Measurements from ENCODE around the gene TRIM52. TPM values are rescaled to one million over a fixed set of nuclear protein-coding genes. Genes with fewer than 3 reads are reported as not detected.

The TRIM52 gene
- total and polyA plus RNA-seq, 2 of the 13 experiments (the other 11 are each of a cell fraction or from before 2014, with no cell fraction given) = 7.2 to 11.6 TPM

DNA sequence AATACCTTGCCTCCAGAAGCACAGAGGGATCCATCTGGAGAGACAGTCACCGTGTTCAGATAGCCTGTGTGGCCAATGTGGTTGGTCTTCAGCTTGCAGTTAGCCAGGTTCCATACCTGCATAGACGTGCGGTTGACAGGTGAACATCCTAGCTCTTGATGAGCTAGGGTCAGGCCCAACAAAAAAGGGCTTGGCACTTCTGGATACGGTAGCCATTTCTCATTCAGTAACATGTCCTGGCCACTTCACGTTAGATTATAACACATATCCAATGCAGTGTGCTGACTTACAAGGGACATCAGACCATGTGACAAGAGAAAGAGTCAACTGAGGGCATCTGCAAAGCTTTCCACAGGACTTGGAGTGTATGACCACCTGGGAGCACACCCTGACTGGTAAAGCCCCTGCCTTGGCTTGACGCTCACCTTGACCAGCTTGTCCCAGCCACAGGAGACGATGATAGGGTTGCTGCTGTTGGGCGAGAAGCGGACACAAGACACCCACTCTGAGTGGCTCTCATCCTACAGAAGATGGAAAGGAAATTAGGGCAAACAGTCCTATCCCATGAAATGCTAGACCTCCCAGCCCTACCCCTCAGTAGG is 21.8 kb downstream of the TRIM52 start (continued):
- TF ChIP-seq DR1 (CRISPR knock-in tag; IDR thresholded peaks at IDR 0.05) = no peak
- TF ChIP-seq ZNF225 (CRISPR knock-in tag; IDR thresholded peaks at IDR 0.05) = no peak
- no peak for TF ChIP-seq ZNF720 (CRISPR knock-in tag; IDR thresholded peaks at IDR 0.05)
- TF ChIP-seq DPF2 (CRISPR knock-in tag; IDR thresholded peaks at IDR 0.05; ENCODE audit: borderline replicate concordance, low read depth) = no peak
- TF ChIP-seq HMG20B (CRISPR knock-in tag; conservative IDR thresholded peaks at IDR 0.05) = no peak
- TF ChIP-seq, protein P1, sequence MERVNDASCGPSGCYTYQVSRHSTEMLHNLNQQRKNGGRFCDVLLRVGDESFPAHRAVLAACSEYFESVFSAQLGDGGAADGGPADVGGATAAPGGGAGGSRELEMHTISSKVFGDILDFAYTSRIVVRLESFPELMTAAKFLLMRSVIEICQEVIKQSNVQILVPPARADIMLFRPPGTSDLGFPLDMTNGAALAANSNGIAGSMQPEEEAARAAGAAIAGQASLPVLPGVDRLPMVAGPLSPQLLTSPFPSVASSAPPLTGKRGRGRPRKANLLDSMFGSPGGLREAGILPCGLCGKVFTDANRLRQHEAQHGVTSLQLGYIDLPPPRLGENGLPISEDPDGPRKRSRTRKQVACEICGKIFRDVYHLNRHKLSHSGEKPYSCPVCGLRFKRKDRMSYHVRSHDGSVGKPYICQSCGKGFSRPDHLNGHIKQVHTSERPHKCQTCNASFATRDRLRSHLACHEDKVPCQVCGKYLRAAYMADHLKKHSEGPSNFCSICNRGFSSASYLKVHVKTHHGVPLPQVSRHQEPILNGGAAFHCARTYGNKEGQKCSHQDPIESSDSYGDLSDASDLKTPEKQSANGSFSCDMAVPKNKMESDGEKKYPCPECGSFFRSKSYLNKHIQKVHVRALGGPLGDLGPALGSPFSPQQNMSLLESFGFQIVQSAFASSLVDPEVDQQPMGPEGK (CRISPR knock-in tag; IDR thresholded peaks at IDR 0.05) = no peak
- TF ChIP-seq AGO2 (optimal IDR thresholded peaks at IDR 0.05; ENCODE audit: low read depth, low read length) = peak; percentile 11
- TF ChIP-seq, protein P2, sequence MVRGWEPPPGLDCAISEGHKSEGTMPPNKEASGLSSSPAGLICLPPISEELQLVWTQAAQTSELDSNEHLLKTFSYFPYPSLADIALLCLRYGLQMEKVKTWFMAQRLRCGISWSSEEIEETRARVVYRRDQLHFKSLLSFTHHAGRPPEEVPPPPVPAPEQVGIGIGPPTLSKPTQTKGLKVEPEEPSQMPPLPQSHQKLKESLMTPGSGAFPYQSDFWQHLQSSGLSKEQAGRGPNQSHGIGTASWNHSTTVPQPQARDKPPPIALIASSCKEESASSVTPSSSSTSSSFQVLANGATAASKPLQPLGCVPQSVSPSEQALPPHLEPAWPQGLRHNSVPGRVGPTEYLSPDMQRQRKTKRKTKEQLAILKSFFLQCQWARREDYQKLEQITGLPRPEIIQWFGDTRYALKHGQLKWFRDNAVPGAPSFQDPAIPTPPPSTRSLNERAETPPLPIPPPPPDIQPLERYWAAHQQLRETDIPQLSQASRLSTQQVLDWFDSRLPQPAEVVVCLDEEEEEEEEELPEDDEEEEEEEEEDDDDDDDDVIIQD (CRISPR knock-in tag; IDR thresholded peaks at IDR 0.05; ENCODE audit: low read depth) = no peak

DNA sequence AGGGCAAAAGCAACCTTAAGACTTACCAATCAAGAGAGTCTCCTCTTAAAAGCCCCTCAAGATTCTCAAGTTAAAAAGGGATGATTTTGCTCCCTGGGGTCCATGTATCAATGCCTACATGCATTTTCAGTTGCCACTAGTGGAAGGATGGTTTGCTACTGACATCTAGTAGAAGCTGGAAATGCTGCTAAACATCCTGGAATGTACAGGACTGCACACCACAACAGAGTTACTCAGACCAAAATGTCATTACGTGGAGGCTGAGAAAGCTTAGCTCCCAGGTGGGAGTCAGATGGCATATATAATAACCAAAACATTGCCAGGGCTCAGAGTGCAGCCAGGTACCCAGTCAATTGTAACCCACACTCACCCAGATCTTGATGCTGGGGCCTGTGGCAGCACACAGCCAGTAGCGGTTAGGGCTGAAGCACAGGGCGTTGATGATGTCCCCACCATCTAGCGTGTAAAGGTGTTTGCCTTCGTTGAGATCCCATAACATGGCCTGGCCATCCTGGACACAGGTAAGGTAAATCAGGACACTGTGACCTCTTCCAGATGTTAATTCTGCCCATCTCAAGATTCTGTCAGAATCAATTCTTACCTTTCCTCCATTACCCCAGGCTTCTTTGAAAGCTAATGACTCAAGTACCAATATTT is 23.1 kb downstream of the TRIM52 start:
- no peak for ATAC-seq
- no peak overlapping the region for H2AFZ ChIP-seq (ENCODE audit: low read length)
- DNase-seq (ENCODE audit: low spot score) = no peak
- peak in 1 of 2 experiments; percentile 53; a peak in 1 of 4 replicates for TF ChIP-seq POLR2A (IDR thresholded peaks at IDR 0.05; ENCODE audit: insufficient read depth in 1 of 2, low read depth in 2 of 2, low read length in 2 of 2)
- no peak for TF ChIP-seq RCOR2 (CRISPR knock-in tag; IDR thresholded peaks at IDR 0.05)
- TF ChIP-seq, protein P3, sequence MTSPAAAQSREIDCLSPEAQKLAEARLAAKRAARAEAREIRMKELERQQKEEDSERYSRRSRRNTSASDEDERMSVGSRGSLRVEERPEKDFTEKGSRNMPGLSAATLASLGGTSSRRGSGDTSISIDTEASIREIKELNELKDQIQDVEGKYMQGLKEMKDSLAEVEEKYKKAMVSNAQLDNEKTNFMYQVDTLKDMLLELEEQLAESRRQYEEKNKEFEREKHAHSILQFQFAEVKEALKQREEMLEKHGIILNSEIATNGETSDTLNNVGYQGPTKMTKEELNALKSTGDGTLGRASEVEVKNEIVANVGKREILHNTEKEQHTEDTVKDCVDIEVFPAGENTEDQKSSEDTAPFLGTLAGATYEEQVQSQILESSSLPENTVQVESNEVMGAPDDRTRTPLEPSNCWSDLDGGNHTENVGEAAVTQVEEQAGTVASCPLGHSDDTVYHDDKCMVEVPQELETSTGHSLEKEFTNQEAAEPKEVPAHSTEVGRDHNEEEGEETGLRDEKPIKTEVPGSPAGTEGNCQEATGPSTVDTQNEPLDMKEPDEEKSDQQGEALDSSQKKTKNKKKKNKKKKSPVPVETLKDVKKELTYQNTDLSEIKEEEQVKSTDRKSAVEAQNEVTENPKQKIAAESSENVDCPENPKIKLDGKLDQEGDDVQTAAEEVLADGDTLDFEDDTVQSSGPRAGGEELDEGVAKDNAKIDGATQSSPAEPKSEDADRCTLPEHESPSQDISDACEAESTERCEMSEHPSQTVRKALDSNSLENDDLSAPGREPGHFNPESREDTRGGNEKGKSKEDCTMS (CRISPR knock-in tag; conservative IDR thresholded peaks at IDR 0.05) = no peak
- no peak overlapping the region for H3K9ac ChIP-seq (ENCODE audit: insufficient read depth, low read depth, low read length)
- no peak for FAIRE-seq
- H3K4me1 ChIP-seq (ENCODE audit: insufficient read depth, low read length) = peaks cover 42% of the 10 kb centered on the region
- no peaks in the 10 kb centered on the region; a peak in 1 of 5 replicates for H3K27me3 ChIP-seq (ENCODE audit: control insufficient read depth in 1 of 2, insufficient read depth in 2 of 2, low read length in 2 of 2)
- in situ Hi-C loops (cut with HindIII; ENCODE audit: extremely low pct_ligation_motif_present, low pct_unique_long_range_greater_than_20kb) = no loop called here
- H3K36me3 ChIP-seq (replicated peaks in 1 of 2; ENCODE audit: control insufficient read depth in 1 of 2, insufficient read depth in 2 of 2, low read length in 2 of 2) = peaks cover 24 to 75% of the 10 kb centered on the region in 2 experiments
- BruUV-seq (replicated peaks) = TSS peak; percentile 0
- ChIA-PET CTCF (ENCODE audit: low intra/inter-chr PET ratio, low total read pairs) (no interaction called here), POLR2A (interaction anchor here (1.3 kb wide), 1 partner anchor 14 kb away, joined by 3 read pairs; the partner anchor contains the start of gene TRIM41)
- H3K4me3 ChIP-seq (replicated peaks in 1 of 3; ENCODE audit: insufficient read depth in 1 of 3, low read depth in 2 of 3, low read length in 3 of 3) = no peak overlapping the region
- H3K9me3 ChIP-seq (ENCODE audit: low read length) = no peaks in the 10 kb centered on the region
- intact Hi-C loops (cut with micrococcal nuclease; ENCODE audit: unreplicated experiment) = no loop called here
- H4K20me1 ChIP-seq (ENCODE audit: insufficient read depth, low read length) = peaks cover 65% of the 10 kb centered on the region
- peaks cover 23% of the 10 kb centered on the region for H3K79me2 ChIP-seq (ENCODE audit: insufficient read depth, low read length)
- H3K4me2 ChIP-seq (ENCODE audit: low read depth, low read length) = no peak overlapping the region
- 97% methylated on average over 4 of the region's 5 CpGs for WGBS (ENCODE audit: low lambda C conversion rate)
- no peak overlapping the region for H3K27ac ChIP-seq (ENCODE audit: extremely low read length, insufficient read depth, low read length)

All from HepG2 (cell line).